Fibroblast of mammary gland (primary cell): ENCODE results near the gene PSMD8.
A peak's percentile ranks its signal among the peaks of the same experiment; 100 is the strongest.
"Not testable (repeated sequence)": the region's sequence is repeated elsewhere in the genome, so short reads cannot be mapped to it uniquely, and the experiment has no call there.

ENCODE experiments used
- DNase-seq: peaks from one replicate; pipeline ENCODE4 v3.0.0-alpha.2; 2010; ENCODE audit warnings: low read depth
- H3K4me3 ChIP-seq: 2 replicates; pipeline ENCODE4 v1.5.1; 2011; ENCODE audit warnings: low read depth, mild to moderate bottlenecking, low read length, moderate library complexity; ENCODE audit not compliant: control insufficient read depth
- CTCF ChIP-seq: conservative IDR thresholded peaks from 2 replicates; pipeline ENCODE4 v1.5.1; 2011; ENCODE audit warnings: low read depth, low read length, inconsistent platforms; ENCODE audit not compliant: control insufficient read depth, insufficient read depth

PSMD8 gene

GRCh38 chr19:38336638-38337359, 37.6 kb upstream of the PSMD8 start:
- TF ChIP-seq CTCF: no peak
- peak; percentile 82 for DNase-seq
- H3K4me3 ChIP-seq: peak overlapping the region; percentile 85

GRCh38 chr19:38337360-38337653, 37.1 kb upstream of the PSMD8 start:
- no peak for DNase-seq
- H3K4me3 ChIP-seq: no peak overlapping the region
- no peak for TF ChIP-seq CTCF

GRCh38 chr19:38339011-38339410, 35.4 kb upstream of the PSMD8 start:
- not testable (repeated sequence) for H3K4me3 ChIP-seq, DNase-seq

- H3K4me3 ChIP-seq: no peak overlapping the region
- no peak for TF ChIP-seq CTCF
- DNase-seq: no peak
Measured at GRCh38 chr19:38340927-38341326, 33.4 kb upstream of the PSMD8 start.

- DNase-seq: no peak
- TF ChIP-seq CTCF: no peak
- no peak overlapping the region for H3K4me3 ChIP-seq
Measured at GRCh38 chr19:38346837-38347236, 27.5 kb upstream of the PSMD8 start.

- no peak for DNase-seq
- no peak for TF ChIP-seq CTCF
- H3K4me3 ChIP-seq: no peak overlapping the region
Measured at GRCh38 chr19:38350883-38351282, 23.5 kb upstream of the PSMD8 start.

GRCh38 chr19:38351865-38352395, 22.4 kb upstream of the PSMD8 start:
- no peak for TF ChIP-seq CTCF
- H3K4me3 ChIP-seq: no peak overlapping the region
- DNase-seq: no peak
